Osteoblast (primary cell): Measurements from ENCODE around the gene DSC2. TPM values are rescaled to one million over a fixed set of nuclear protein-coding genes. Genes with fewer than 3 reads are reported as not detected.

Source experiments
- DNase-seq: peaks from one replicate; pipeline ENCODE4 v3.0.0; 2011; ENCODE audit warnings: low spot score, mixed read lengths; ENCODE audit not compliant: insufficient read length; ENCODE audit errors: missing footprints
- H2AFZ ChIP-seq: 2 replicates; pipeline ENCODE4 v1.6.0; 2011; ENCODE audit warnings: mild to moderate bottlenecking, low read length
- H3K27ac ChIP-seq: 2 replicates; pipeline ENCODE4 v1.5.1; 2011; ENCODE audit warnings: mild to moderate bottlenecking, low read depth, low read length, moderate library complexity
- H3K27me3 ChIP-seq: 2 replicates; pipeline ENCODE4 v1.6.0; 2012; ENCODE audit warnings: mild to moderate bottlenecking, control low read depth, inconsistent platforms, low read length, moderate library complexity; ENCODE audit not compliant: insufficient read depth
- H3K36me3 ChIP-seq: 2 replicates; pipeline ENCODE4 v1.5.1; 2011; ENCODE audit warnings: mild to moderate bottlenecking, low read length, control low read depth, moderate library complexity; ENCODE audit not compliant: insufficient read depth
- H3K4me1 ChIP-seq: 2 replicates; pipeline ENCODE4 v1.5.1; 2011; ENCODE audit warnings: mild to moderate bottlenecking, low read length, control low read depth, moderate library complexity; ENCODE audit not compliant: insufficient read depth
- H3K4me2 ChIP-seq: 2 replicates; pipeline ENCODE4 v1.6.0; 2011; ENCODE audit warnings: mild to moderate bottlenecking, low read length; ENCODE audit not compliant: insufficient read depth
- H3K4me3 ChIP-seq: fragments of 200-600 bp; sonication (generic); 3 replicates; pipeline ENCODE4 v1.5.1; 2012; ENCODE audit warnings: mild to moderate bottlenecking, low read length, inconsistent platforms; ENCODE audit not compliant: insufficient read depth
- H3K79me2 ChIP-seq: 2 replicates; pipeline ENCODE4 v1.6.0; 2012; ENCODE audit warnings: mild to moderate bottlenecking, low read length, control low read depth, inconsistent platforms; ENCODE audit not compliant: insufficient read depth
- H3K9me3 ChIP-seq: 2 replicates; pipeline ENCODE4 v1.5.1; 2011; ENCODE audit warnings: low read depth, low read length, control low read depth
- H4K20me1 ChIP-seq: 2 replicates; pipeline ENCODE4 v1.6.0; 2012; ENCODE audit warnings: mild to moderate bottlenecking, low read length, control low read depth; ENCODE audit not compliant: insufficient read depth
- CTCF ChIP-seq: IDR thresholded peaks from 2 replicates; pipeline ENCODE4 v1.5.1; 2011; ENCODE audit warnings: mild to moderate bottlenecking, low read depth, low read length, moderate library complexity; ENCODE audit errors: extremely low read depth
- total RNA-seq: library from RNA; depleted of rRNA; stranded (reverse); fragments of >200 nt; gene quantifications from 2 replicates; pipeline ENCODE4 v1.2.3, GENCODE V29; 2012

Gene DSC2
- total RNA-seq, 1 donor, result 0.36 TPM

GRCh38 chr18:31099450-31100230, 2.6 kb downstream of the DSC2 start:
- H3K79me2 ChIP-seq, result no peaks in the 10 kb centered on the region
- H3K36me3 ChIP-seq, result no peaks in the 10 kb centered on the region
- no peak overlapping the region for H2AFZ ChIP-seq
- H3K4me1 ChIP-seq, result no peaks in the 10 kb centered on the region
- no peak overlapping the region for H3K27ac ChIP-seq
- no peak for DNase-seq
- no peaks in the 10 kb centered on the region for H4K20me1 ChIP-seq
- TF ChIP-seq CTCF, result no peak
- peaks cover 7% of the 10 kb centered on the region for H3K27me3 ChIP-seq
- H3K9me3 ChIP-seq, result no peaks in the 10 kb centered on the region
- no peak overlapping the region for H3K4me2 ChIP-seq
- H3K4me3 ChIP-seq, result no peak overlapping the region

GRCh38 chr18:31098878-31099277, 3.3 kb downstream of the DSC2 start:
- DNase-seq, result no peak
- Histone ChIP-seq H2AFZ (no peak overlapping the region), H3K9me3 (no peaks in the 10 kb centered on the region), H3K79me2 (no peaks in the 10 kb centered on the region), H4K20me1 (no peaks in the 10 kb centered on the region), H3K27me3 (peaks cover 7% of the 10 kb centered on the region), H3K27ac (no peak overlapping the region), H3K36me3 (no peaks in the 10 kb centered on the region), H3K4me1 (no peaks in the 10 kb centered on the region), H3K4me2 (no peak overlapping the region), H3K4me3 (no peak overlapping the region)
- TF ChIP-seq CTCF, result no peak

- Histone ChIP-seq H3K27ac (no peak overlapping the region), H3K4me2 (no peak overlapping the region), H3K9me3 (no peaks in the 10 kb centered on the region), H3K36me3 (no peaks in the 10 kb centered on the region), H3K79me2 (no peaks in the 10 kb centered on the region), H3K4me3 (no peak overlapping the region), H3K27me3 (peaks cover 7% of the 10 kb centered on the region), H2AFZ (no peak overlapping the region), H3K4me1 (no peaks in the 10 kb centered on the region), H4K20me1 (no peaks in the 10 kb centered on the region)
- DNase-seq, result no peak
- TF ChIP-seq CTCF, result no peak
These were observed 4.6 kb downstream of the DSC2 start for GRCh38 chr18:31097666-31098065.

GRCh38 chr18:31093880-31094279, 8.3 kb downstream of the DSC2 start:
- H4K20me1 ChIP-seq, result no peaks in the 10 kb centered on the region
- no peaks in the 10 kb centered on the region for H3K4me1 ChIP-seq
- H3K4me3 ChIP-seq, result no peak overlapping the region
- H3K9me3 ChIP-seq, result no peaks in the 10 kb centered on the region
- H3K27ac ChIP-seq, result no peak overlapping the region
- H3K79me2 ChIP-seq, result no peaks in the 10 kb centered on the region
- no peak overlapping the region for H3K4me2 ChIP-seq
- no peaks in the 10 kb centered on the region for H3K27me3 ChIP-seq
- H2AFZ ChIP-seq, result no peak overlapping the region
- no peak for TF ChIP-seq CTCF
- no peaks in the 10 kb centered on the region for H3K36me3 ChIP-seq
- no peak for DNase-seq
